GM23338 (cell line): Measurements from ENCODE around the gene DYSF. TPM values are rescaled to one million over a fixed set of nuclear protein-coding genes. Genes with fewer than 3 reads are reported as not detected.

Experiments
- ATAC-seq: fragments of 200-7000 bp; cut with Tn5 transposase; 3 replicates; pipeline ENCODE4 v1.9.1; 2020
- DNase-seq: peaks from one replicate; pipeline ENCODE4 v3.0.0-alpha.2; 2015; ENCODE audit warnings: low spot score
- H2AFZ ChIP-seq: fragments of 200-600 bp; sonication (generic); 2 replicates; pipeline ENCODE4 v1.8.0; 2016; ENCODE audit warnings: antibody characterized with exemption, mild to moderate bottlenecking, moderate library complexity
- H3F3A ChIP-seq: fragments of 200-600 bp; sonication (generic); replicated peaks from 2 replicates; pipeline ENCODE4 v1.8.0; 2017; ENCODE audit warnings: antibody characterized with exemption, mixed run types, low read depth
- H3K27ac ChIP-seq: fragments of 200-600 bp; sonication (generic); 2 replicates; pipeline ENCODE4 v1.6.1; 2016; ENCODE audit warnings: low read depth
- H3K27me3 ChIP-seq: fragments of 200-600 bp; sonication (generic); 2 replicates; pipeline ENCODE4 v1.8.0; 2016; ENCODE audit warnings: mild to moderate bottlenecking, mixed run types, moderate library complexity; ENCODE audit not compliant: insufficient read depth
- H3K36me3 ChIP-seq: fragments of 200-600 bp; sonication (generic); 2 replicates; pipeline ENCODE4 v1.8.0; 2016; ENCODE audit warnings: mild to moderate bottlenecking; ENCODE audit not compliant: insufficient read depth
- H3K4me1 ChIP-seq: fragments of 200-600 bp; sonication (generic); 2 replicates; pipeline ENCODE4 v1.8.0; 2016; ENCODE audit warnings: mild to moderate bottlenecking, moderate library complexity; ENCODE audit not compliant: insufficient read depth
- H3K4me2 ChIP-seq: fragments of 200-600 bp; sonication (generic); 2 replicates; pipeline ENCODE4 v1.7.1; 2017; ENCODE audit warnings: mixed run types
- H3K4me3 ChIP-seq: fragments of 200-600 bp; sonication (generic); 2 replicates; pipeline ENCODE4 v1.6.1; 2016; ENCODE audit warnings: mixed run types
- H3K79me2 ChIP-seq: fragments of 200-600 bp; sonication (generic); replicated peaks from 2 replicates; pipeline ENCODE4 v1.8.0; 2017; ENCODE audit warnings: mild to moderate bottlenecking; ENCODE audit not compliant: insufficient read depth
- H3K9me2 ChIP-seq: fragments of 200-600 bp; sonication (generic); 2 replicates; pipeline ENCODE4 v1.8.0; 2017; ENCODE audit not compliant: insufficient read depth
- H4K20me1 ChIP-seq: fragments of 200-600 bp; sonication (generic); replicated peaks from 2 replicates; pipeline ENCODE4 v1.8.0; 2017; ENCODE audit warnings: mild to moderate bottlenecking; ENCODE audit not compliant: insufficient read depth
- H3K27ac Mint-ChIP-seq: 2 replicates; pipeline ENCODE4 v1.8.0; 2020; ENCODE audit warnings: inconsistent platforms, mild to moderate bottlenecking, moderate library complexity, mixed read lengths
- H3K27me3 Mint-ChIP-seq: 3 replicates; pipeline ENCODE4 v1.8.0; 2022; ENCODE audit warnings: low read depth, mild to moderate bottlenecking, moderate library complexity, mixed read lengths, inconsistent platforms; ENCODE audit not compliant: insufficient read depth, poor library complexity
- H3K36me3 Mint-ChIP-seq: 3 replicates; pipeline ENCODE4 v1.8.0; 2021; ENCODE audit warnings: low read depth, mild to moderate bottlenecking, inconsistent platforms, moderate library complexity, mixed read lengths
- H3K4me1 Mint-ChIP-seq: 3 replicates; pipeline ENCODE4 v1.8.0; 2020; ENCODE audit warnings: mild to moderate bottlenecking, inconsistent platforms, mixed read lengths
- H3K4me3 Mint-ChIP-seq: 3 replicates; pipeline ENCODE4 v1.8.0; 2021; ENCODE audit warnings: moderate library complexity, mild to moderate bottlenecking, inconsistent platforms, mixed read lengths
- H3K9me3 Mint-ChIP-seq: 3 replicates; pipeline ENCODE4 v1.8.0; 2020; ENCODE audit warnings: moderate library complexity, mild to moderate bottlenecking, inconsistent platforms, mixed read lengths
- ETS1 ChIP-seq: IDR thresholded peaks from 2 replicates; pipeline ENCODE4 v1.6.1; 2016; ENCODE audit warnings: antibody characterized with exemption
- EZH2 ChIP-seq: fragments of 200-600 bp; sonication (generic); IDR thresholded peaks from one replicate; pipeline ENCODE4 v1.8.0; 2017; ENCODE audit warnings: antibody characterized with exemption, mild to moderate bottlenecking, low read depth; ENCODE audit not compliant: unreplicated experiment
- NANOG ChIP-seq: IDR thresholded peaks from 2 replicates; pipeline ENCODE4 v1.6.1; 2016; ENCODE audit warnings: antibody characterized with exemption, borderline replicate concordance
- POLR2AphosphoS5 ChIP-seq: IDR thresholded peaks from 2 replicates; pipeline ENCODE4 v1.6.1; 2016; ENCODE audit warnings: antibody characterized with exemption, low read depth
- REST ChIP-seq: IDR thresholded peaks from one replicate; pipeline ENCODE4 v1.6.1; 2018; ENCODE audit warnings: antibody characterized with exemption; ENCODE audit not compliant: unreplicated experiment
- STAT1 ChIP-seq: IDR thresholded peaks from one replicate; pipeline ENCODE4 v1.6.1; 2016; ENCODE audit warnings: antibody characterized with exemption; ENCODE audit not compliant: unreplicated experiment
- ZNF114 ChIP-seq: fragments of 250-450 bp; sonication (Bioruptor Pico); IDR thresholded peaks from 2 replicates; pipeline ENCODE4 v1.5.0; 2020; ENCODE audit warnings: mild to moderate bottlenecking, moderate library complexity
- ZNF331 ChIP-seq: fragments of 250-450 bp; sonication (Bioruptor Pico); IDR thresholded peaks from 2 replicates; pipeline ENCODE4 v1.5.0; 2020; ENCODE audit warnings: low read depth, mild to moderate bottlenecking, moderate library complexity
- polyA plus RNA-seq: library from polyadenylated mRNA; unstranded; fragments of >200 nt; fragmentation: Nextera tagmentation; extraction: Ambion mirVana; gene quantifications from 2 replicates; pipeline ENCODE4 v1.2.1, GENCODE V29; 2016
- total RNA-seq: library from RNA; depleted of rRNA; stranded (reverse); fragments of >200 nt; shearing (Covaris generic); gene quantifications from 2 replicates; pipeline ENCODE4 v1.2.3, GENCODE V29; 2014
- TF ChIP-seq, protein P1 (sequence below), 2 experiments: fragments of 200-600 bp in 1 of 2; sonication (generic) in 1 of 2; conservative IDR thresholded peaks; 2 replicates each; pipeline versions ENCODE4 v1.5.1 to v1.6.1; 2016 to 2017; ENCODE audit warnings: antibody characterized with exemption in 2 of 2, low read depth in 2 of 2, mild to moderate bottlenecking in 2 of 2, moderate library complexity in 1 of 2

Gene DYSF
- total and polyA plus RNA-seq, 2 experiments from 2014 or later, result 7.3 to 21.3 TPM

GRCh38 chr2:71456617-71457016 lies 3.3 kb downstream of the DYSF start:
- H3K4me3 Mint-ChIP-seq, result peak overlapping the region; percentile 69; the same call in 2 of the 3 replicates
- H3K4me1 ChIP-seq, result peaks cover 52% of the 10 kb centered on the region

GRCh38 chr2:71457123-71457915 lies 4.0 kb downstream of the DYSF start:
- DNase-seq (no peak), ATAC-seq (no peak)
- H3K27ac ChIP-seq, result 0 out of 2 replicates have a peak overlapping the region, but pooled peaks have one; percentile 92
- H2AFZ ChIP-seq, result no peak overlapping the region
- Mint-ChIP-seq H3K4me1 (peaks cover 61% of the 10 kb centered on the region), H3K4me3 (no peak overlapping the region; the same call in 2 of the 3 replicates), H3K36me3 (peaks cover 11% of the 10 kb centered on the region), H3K27me3 (peaks cover 45% of the 10 kb centered on the region), H3K27ac (peak overlapping the region; percentile 95), H3K9me3 (peaks cover 6% of the 10 kb centered on the region; the same call in 2 of the 3 replicates)
- H3K36me3 ChIP-seq, result no peaks in the 10 kb centered on the region
- H3F3A ChIP-seq, result peaks cover 12% of the 10 kb centered on the region; the same call in 1 of the 2 replicates
- no peaks in the 10 kb centered on the region; the same call in 1 of the 2 replicates for H4K20me1 ChIP-seq
- no peak overlapping the region for H3K4me3 ChIP-seq
- peak overlapping the region; percentile 76 for H3K4me2 ChIP-seq
- peaks cover 25% of the 10 kb centered on the region for H3K27me3 ChIP-seq
- H3K79me2 ChIP-seq, result 0 out of 2 replicates have a peak, but pooled peaks cover 9% of the 10 kb centered on the region
- H3K4me1 ChIP-seq, result peaks cover 46% of the 10 kb centered on the region
- H3K9me2 ChIP-seq, result no peaks in the 10 kb centered on the region
- TF ChIP-seq ETS1 (no peak), REST (no peak), ZNF114 (CRISPR knock-in tag) (no peak), EZH2 (no peak), STAT1 (no peak), ZNF331 (CRISPR knock-in tag) (no peak), NANOG (no peak)
- TF ChIP-seq, protein P1, sequence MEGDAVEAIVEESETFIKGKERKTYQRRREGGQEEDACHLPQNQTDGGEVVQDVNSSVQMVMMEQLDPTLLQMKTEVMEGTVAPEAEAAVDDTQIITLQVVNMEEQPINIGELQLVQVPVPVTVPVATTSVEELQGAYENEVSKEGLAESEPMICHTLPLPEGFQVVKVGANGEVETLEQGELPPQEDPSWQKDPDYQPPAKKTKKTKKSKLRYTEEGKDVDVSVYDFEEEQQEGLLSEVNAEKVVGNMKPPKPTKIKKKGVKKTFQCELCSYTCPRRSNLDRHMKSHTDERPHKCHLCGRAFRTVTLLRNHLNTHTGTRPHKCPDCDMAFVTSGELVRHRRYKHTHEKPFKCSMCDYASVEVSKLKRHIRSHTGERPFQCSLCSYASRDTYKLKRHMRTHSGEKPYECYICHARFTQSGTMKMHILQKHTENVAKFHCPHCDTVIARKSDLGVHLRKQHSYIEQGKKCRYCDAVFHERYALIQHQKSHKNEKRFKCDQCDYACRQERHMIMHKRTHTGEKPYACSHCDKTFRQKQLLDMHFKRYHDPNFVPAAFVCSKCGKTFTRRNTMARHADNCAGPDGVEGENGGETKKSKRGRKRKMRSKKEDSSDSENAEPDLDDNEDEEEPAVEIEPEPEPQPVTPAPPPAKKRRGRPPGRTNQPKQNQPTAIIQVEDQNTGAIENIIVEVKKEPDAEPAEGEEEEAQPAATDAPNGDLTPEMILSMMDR (conservative IDR thresholded peaks at IDR 0.05; ENCODE audit: low read depth in 2 of 2), result no peak

More at GRCh38 chr2:71456617-71457016, 3.3 kb downstream of the DYSF start:
- Histone ChIP-seq H3K27me3 (peaks cover 32% of the 10 kb centered on the region), H3K4me3 (peak overlapping the region; percentile 86), H4K20me1 (no peaks in the 10 kb centered on the region; the same call in 1 of the 2 replicates), H3K27ac (peak overlapping the region; percentile 92), H2AFZ (no peak overlapping the region), H3K4me2 (peak overlapping the region; percentile 76), H3F3A (peaks cover 12% of the 10 kb centered on the region; the same call in 1 of the 2 replicates), H3K79me2 (0 out of 2 replicates have a peak, but pooled peaks cover 9% of the 10 kb centered on the region), H3K9me2 (no peaks in the 10 kb centered on the region), H3K36me3 (no peaks in the 10 kb centered on the region)
- DNase-seq (peak; percentile 46), ATAC-seq (no peak)
- peaks cover 46% of the 10 kb centered on the region for H3K27me3 Mint-ChIP-seq
- H3K4me1 Mint-ChIP-seq, result peaks cover 68% of the 10 kb centered on the region
- H3K36me3 Mint-ChIP-seq, result peaks cover 10% of the 10 kb centered on the region
- H3K9me3 Mint-ChIP-seq, result peaks cover 6% of the 10 kb centered on the region; the same call in 2 of the 3 replicates
- TF ChIP-seq POLR2AphosphoS5, result no peak
- peak overlapping the region; percentile 95 for H3K27ac Mint-ChIP-seq
